ENCODE data around the gene BTRC.

BTRC gene

GRCh38 chr10:101550965-101551364 is 197.0 kb downstream of the BTRC start:
- DNase-seq = no peak

GRCh38 chr10:101552442-101552841 is 198.5 kb downstream of the BTRC start:
- no peak for DNase-seq

- DNase-seq = no peak
Measured at GRCh38 chr10:101557541-101557940, 203.6 kb downstream of the BTRC start.

GRCh38 chr10:101558204-101558603 is 204.2 kb downstream of the BTRC start:
- no peak for DNase-seq

GRCh38 chr10:101558671-101559595 is 205.0 kb downstream of the BTRC start:
- DNase-seq = no peak

GRCh38 chr10:101559596-101560297 is 205.8 kb downstream of the BTRC start:
- DNase-seq = no peak

GRCh38 chr10:101560298-101561067 is 206.5 kb downstream of the BTRC start:
- DNase-seq = no peak

- DNase-seq = no peak
Measured at GRCh38 chr10:101561068-101561915, 207.3 kb downstream of the BTRC start.

GRCh38 chr10:101562231-101562630 is 208.3 kb downstream of the BTRC start:
- DNase-seq = no peak

- no peak for DNase-seq
Measured at GRCh38 chr10:101563007-101563406, 209.0 kb downstream of the BTRC start.

GRCh38 chr10:101563497-101564040 is 209.6 kb downstream of the BTRC start:
- no peak for DNase-seq

GRCh38 chr10:101564490-101564991 is 210.6 kb downstream of the BTRC start:
- no peak for DNase-seq

GRCh38 chr10:101565370-101565900 is 211.5 kb downstream of the BTRC start:
- DNase-seq = no peak

- DNase-seq = no peak
Measured at GRCh38 chr10:101565936-101566332, 212.0 kb downstream of the BTRC start.

GRCh38 chr10:101566333-101567164 is 212.6 kb downstream of the BTRC start:
- DNase-seq = peak; percentile 11

GRCh38 chr10:101567165-101568006 is 213.4 kb downstream of the BTRC start:
- DNase-seq = no peak

- no peak for DNase-seq
Measured at GRCh38 chr10:101568054-101568745, 214.2 kb downstream of the BTRC start.

GRCh38 chr10:101569323-101569621 is 215.3 kb downstream of the BTRC start:
- DNase-seq = no peak

All from NCI-H1436 treated with DMSO at 0.1 percent for 48 hours (cell line).